GM19238 (cell line): ENCODE results near the gene IKBKE.

ENCODE experiments used
- DNase-seq: peaks from one replicate; pipeline ENCODE4 v3.0.0; 2011; ENCODE audit warnings: low spot score; ENCODE audit not compliant: insufficient read length

IKBKE gene

GRCh38 chr1:206540044-206540780 lies 69.9 kb downstream of the IKBKE start:
- DNase-seq, result no peak

- no peak for DNase-seq
Measured at GRCh38 chr1:206541236-206541833, 71.1 kb downstream of the IKBKE start.

- DNase-seq, result peak; percentile 78
Measured at GRCh38 chr1:206544562-206545257, 74.4 kb downstream of the IKBKE start.

GRCh38 chr1:206545351-206545750 lies 75.1 kb downstream of the IKBKE start:
- no peak for DNase-seq
